ENCODE measurements around the gene SH3RF3. TPM values are rescaled to one million over a fixed set of nuclear protein-coding genes. Genes with fewer than 3 reads are reported as not detected.
"Not testable (repeated sequence)": the region's sequence is repeated elsewhere in the genome, so short reads cannot be mapped to it uniquely, and the experiment has no call there.

The SH3RF3 gene
- total RNA-seq, 1 donor from 2014 or later, result 0.23 TPM

DNA sequence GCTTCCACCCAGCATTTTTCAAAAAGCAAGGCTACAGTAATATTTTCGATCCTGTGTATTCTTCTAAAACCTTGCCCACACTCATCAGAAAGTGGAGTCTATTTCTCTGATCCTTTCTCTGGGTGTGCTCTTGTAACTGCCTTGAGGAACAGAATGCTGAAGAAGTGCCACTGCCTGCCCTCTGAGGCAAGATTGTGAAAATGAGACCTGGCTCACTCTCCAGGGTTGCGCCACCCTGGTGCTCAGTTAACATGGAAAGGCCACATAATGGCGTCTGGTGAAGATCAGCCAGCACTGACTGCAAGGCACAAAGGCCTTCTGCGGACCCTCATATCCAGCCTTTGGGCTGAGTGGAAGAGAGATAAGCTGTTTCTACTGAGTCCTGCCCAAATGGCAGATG, 11.2 kb upstream of the SH3RF3 start:
- intact Hi-C loops (cut with micrococcal nuclease), result no loop called here

DNA sequence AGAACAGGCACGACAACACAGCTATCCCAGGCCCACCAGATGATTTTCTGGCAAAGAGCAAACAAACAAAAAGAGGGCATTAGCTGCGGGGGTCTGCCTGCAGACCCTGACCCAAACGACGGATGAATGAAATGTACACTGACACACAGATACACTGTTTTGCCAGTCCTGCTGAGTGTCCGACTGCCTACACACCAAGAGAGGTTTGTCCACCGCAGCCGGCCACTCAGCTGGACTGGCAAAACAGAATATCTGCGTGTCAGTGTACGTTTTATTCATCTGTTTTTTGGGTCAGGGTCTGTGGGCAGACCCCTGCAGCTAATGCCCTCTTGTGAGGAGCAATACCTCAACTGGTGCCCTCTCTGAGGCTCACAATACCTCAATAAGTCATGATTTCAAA, 10.7 kb upstream of the SH3RF3 start:
- intact Hi-C loops (cut with micrococcal nuclease), result no loop called here

DNA sequence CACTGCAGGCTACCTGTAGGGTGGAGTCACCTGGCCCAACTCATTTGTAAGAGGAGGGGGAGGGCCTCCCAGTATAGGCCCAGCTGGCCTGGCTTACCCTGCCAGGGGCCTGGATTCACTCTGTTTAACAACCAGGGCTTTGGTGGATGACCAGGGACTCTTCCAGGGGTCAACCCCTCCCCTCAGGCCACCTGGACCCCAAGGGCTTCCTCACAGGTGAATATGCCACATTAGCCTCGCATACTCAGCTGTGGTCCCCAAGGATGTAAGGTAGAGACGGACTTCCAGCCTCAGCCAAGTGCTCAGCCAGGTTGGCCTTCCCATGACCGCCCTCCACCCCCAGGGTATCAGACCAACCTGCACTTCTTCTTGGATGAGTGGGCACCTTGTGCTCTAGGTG, 8.8 kb upstream of the SH3RF3 start:
- intact Hi-C loops (cut with micrococcal nuclease), result no loop called here

DNA sequence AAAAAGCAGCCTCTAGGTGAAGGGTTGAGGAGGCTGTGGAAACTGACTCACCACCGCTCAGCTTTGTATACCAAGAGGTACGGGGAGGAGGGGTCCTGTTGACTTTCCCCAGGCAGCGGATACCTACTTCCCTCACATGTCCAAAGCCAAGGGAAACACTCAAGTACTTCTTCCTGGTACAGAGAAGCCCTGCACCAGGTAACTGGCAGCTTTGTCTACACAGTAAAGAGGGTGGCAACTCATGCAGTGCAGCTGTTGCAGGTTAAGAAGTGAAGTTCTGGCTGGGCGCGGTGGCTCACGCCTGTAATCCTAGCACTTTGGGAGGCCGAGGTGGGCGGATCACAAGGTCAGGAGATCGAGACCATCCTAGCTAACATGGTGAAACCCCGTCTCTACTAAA, 8.3 kb upstream of the SH3RF3 start:
- intact Hi-C loops (cut with micrococcal nuclease), result not testable (repeated sequence)

DNA sequence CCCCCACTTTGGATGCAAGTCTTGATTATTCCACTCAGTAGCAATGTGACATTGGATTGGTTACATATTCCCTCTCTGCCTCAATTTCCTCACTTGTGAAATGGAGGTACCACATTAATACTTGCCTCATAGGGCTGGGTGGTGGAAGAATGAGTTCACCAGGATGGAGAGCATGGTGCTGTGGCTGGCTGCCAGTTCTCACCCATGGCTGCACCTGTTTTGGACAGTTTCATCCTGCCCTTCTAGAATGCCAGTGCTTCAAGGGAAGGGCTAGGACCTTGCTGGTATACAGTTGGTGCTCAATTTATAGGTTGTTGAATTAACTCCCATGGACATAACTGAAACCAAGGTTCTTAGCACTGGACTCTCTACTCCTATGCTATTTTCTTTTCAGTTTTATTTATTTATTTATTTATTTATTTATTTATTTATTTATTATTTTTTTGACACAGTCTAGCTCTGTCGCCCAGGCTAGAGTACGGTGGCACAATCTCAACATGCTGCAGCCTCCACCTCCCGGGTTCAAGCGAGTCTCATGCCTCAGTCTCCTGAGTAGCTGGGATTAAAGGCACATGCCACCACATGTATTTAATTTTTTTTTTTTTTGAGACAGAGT, 5.3 kb upstream of the SH3RF3 start:
- intact Hi-C loops (cut with micrococcal nuclease), result no loop called here

DNA sequence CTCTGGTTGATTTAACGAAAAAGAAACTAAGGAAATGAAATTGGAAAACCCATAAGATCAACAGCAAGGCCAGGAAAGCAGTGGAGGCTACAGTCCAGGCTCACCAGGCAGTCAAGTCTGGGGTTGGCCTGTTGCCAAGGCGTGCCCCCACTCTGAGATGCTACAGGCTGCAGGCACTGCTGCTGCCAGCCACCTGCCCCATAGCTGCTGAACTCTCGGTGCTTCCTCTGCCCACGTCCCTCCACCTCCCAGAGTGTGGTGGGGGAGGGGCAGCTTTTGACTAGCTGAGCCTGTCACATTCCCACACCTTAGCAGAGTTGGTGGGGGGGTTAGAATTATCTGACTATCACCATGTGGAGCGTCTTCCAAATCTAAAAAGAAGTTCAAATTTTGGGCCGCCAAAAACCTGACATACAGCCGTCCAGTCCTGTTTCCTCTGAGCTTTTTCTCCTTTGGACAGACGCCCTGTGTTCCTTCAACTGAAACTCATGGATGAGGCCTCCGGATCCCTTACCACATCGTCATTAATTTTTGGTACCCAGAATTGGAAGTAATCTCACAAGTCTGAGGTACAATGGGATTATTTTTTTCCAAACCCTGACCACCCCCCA, 3.9 kb upstream of the SH3RF3 start:
- intact Hi-C loops (cut with micrococcal nuclease), result no loop called here

DNA sequence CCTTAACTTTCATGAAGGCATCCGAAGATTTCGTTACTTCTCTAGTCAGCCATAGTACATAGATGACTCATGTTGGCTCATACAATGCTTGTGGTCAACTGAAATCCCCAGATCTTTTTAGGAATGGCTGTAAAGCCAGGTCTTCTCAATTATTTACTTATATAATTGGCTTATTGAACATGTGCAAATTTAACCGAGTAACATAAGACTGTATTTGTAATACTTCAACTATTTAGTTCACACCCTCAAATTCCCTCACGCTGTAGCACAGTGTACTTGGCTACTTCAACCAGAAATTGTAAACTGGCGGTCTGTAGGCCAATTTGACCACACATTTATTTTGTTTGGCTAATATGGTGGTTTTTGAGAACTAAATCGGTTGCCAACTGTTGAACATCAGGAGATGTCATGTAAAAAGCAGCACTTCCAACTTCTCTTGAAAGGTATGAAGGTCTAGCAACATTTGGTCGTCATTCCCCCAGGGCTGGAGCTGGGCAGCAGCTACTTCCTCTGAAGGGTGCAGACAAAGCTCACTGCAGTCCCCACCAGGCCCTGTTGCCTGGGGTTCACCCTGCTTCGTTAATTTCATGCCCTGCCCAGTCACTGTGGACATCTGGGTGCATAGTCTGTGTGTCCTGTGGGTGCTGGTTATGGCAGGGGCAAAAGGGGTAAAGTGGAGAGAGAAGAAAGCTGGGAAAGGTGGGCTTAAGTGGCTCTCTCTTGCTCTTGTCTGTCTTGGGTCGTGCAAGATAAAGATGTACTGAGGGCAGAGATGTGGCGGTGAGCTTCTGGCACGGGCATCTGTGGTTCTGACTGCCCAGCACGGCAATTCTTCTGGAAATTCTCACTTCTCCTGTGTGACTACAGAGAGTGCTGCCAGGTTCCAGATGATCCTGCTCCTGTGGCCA, 3.2 kb upstream of the SH3RF3 start:
- intact Hi-C loops (cut with micrococcal nuclease), result no loop called here

DNA sequence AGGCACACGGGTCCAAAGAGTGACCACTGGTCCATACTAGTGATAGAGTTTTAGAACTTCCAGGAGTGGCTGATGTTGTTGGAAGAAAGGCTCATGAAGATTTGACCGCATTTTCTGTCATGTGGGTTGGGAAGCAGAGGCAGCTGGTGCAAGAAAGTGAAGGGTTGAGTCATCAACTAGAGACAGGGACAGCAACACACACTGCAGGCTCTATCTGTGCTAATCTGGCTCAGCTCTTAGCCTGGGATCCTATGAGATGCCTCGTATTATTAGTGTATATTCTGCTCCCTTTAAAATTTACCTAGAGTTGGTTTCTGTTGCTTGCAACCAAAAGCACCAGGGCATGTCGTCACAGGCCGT, 2.5 kb upstream of the SH3RF3 start:
- intact Hi-C loops (cut with micrococcal nuclease), result no loop called here

DNA sequence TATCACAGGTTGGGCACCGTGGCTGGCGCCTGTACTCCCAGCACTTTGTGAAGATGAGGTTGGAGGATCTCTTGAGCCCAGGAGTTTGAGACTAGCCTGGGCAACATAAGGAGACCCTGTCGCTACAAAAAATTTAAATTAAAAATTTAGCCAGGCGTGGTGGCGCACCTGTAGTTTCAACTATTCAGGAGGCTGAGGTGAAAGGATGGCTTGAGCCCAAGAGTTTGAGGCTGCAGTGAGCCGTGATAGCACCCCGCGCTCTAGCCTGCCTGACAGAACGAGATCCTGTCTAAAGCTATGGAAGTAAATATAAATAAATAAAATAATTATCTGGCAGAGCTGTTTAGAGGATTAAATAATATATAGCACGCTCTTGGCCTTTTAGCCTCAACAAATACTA, 1.4 kb upstream of the SH3RF3 start:
- intact Hi-C loops (cut with micrococcal nuclease), result no loop called here

DNA sequence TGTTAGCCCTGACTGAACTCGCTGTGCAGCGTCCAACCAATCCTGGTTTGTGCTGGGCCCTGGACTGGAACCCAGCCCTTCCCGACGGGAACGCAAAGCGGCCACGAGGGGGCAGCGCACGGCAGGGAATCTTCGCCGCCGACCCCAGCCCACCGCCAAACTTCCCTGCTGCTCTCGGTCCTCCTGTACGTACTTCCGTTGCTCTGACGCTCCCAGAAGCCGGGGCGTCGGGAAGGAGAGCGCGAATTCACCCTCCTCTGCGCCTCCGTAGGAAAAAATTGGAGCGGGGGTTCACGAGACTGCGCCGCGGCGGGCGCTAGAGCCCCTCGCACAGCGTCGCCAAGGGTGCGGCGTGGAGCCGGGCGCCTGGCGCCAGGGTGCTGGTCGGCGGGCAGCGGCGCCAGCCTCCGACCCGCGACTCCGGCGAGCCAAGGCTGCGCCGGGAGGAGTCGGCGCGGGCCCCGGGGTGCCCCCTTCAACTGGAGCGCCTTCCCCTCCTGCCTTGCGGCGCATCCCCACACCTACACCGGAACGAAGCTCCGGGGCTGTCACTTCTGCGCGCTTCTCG, 873 bp upstream of the SH3RF3 start:
- intact Hi-C loops (cut with micrococcal nuclease), result loop anchor here (1.0 to 2.0 kb wide), 3 partner anchors 17 to 382 kb away; no protein-coding TSS in a partner anchor

DNA sequence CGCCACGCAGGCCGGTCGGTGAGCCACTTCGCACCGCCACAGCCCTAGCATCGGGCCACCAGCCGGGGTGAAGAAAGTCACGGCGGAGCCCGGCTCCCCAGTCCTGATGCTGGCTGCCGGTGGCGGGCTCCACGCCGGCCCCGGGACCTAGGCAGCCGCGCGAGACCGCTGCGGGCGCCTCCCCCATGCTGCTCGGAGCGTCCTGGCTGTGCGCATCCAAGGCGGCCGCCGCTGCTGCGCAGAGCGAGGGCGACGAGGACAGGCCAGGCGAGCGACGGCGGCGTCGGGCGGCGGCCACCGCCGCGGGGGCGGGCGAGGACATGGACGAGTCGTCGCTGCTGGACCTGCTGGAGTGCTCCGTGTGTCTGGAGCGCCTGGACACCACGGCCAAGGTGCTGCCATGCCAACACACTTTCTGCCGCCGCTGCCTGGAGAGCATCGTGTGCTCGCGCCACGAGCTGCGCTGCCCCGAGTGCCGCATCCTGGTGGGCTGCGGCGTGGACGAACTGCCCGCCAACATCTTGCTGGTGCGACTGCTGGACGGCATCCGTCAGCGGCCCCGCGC, 433 bp downstream of the SH3RF3 start:
- intact Hi-C loops (cut with micrococcal nuclease), result loop anchor here (2.0 kb wide), 2 partner anchors 15 to 85 kb away; no protein-coding TSS in a partner anchor

DNA sequence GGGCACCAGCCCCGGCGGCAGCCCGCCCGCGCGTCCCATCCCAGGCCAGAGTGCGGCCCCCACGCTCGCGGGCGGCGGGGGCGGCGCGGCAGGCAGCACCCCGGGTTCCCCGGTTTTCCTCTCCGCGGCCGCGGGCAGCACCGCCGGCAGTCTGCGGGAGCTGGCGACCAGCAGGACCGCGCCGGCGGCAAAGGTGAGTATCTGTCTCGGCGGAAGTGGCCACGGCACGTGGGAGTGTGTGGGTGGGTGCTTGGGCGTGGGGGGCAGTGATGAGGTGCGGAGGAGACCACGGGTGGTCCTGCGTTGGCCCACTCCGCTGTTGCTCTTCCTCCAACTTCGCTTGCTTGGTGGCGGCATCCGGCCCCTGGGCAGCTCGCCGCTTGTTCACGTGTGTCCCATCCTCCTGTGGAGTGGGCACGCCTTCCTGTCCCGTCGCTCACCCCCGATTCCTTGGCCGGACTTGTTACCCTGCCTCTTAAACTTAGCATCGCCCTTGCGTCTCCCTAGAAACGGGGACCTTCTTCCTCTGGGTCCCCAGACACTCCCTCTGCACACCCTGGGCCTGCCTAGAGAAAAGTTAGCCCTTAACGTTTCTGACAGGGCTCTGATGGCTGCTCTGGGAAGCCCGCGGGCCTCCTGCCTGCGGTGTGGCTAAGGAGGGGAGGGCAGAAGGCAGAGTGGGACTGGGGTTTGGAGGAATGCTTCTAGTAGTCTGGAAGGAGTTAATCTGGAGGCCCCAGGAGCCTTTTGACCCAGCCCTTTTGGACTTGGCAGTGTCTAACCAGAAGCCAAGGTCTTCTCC, 1.1 kb downstream of the SH3RF3 start:
- intact Hi-C loops (cut with micrococcal nuclease), result loop anchor here (2.0 kb wide), 2 partner anchors 15 to 85 kb away; no protein-coding TSS in a partner anchor

DNA sequence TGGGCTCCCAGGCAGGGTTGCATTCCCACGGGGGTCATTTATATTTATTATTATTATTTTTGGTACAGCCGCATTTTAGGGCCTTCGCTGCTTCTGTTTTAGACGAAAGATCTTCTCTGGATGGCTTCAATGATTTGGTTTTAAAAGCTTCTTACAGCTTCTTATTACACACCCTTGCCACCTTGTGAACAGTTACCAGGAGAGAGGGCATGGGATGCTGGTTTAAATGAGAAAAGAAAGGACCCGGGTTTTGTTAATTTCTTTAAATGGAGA, 1.7 kb downstream of the SH3RF3 start:
- intact Hi-C loops (cut with micrococcal nuclease), result no loop called here

DNA sequence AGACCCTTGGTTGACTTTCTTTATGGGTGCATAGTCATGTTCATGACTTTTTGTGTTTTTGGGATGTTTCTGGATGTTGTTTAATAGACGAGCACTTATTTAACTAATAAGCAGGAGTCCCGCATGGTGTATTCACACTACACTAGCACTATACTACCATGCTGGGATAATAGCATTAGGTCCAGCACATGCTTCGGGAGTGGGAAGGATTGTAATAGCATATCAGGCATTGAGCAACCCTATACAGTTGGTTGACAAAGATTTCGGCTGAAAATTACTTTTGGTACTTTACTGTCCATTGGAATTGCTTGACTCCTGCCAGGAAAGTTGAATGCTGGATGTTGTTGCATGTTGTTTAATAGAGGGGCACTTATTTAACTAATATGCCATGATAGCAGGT, 2.8 kb downstream of the SH3RF3 start:
- intact Hi-C loops (cut with micrococcal nuclease), result no loop called here

DNA sequence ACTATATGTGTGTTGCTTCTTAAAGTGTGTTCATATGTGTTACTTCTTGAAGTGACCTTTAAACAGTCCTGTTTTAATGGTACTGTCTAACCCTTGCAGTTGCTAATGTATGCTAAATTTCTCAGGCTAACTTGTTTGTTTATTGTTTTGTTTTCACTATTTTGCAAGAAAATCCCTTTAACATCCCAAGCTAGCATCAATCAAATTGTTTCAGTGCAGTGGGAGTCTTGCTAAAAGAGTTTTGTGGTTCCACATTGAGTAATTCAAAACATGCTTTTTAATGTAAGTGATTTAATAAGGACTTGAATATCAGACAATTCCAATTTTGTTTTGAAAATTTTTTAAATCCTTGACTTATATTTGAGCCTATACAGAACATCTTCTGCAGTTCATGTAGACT, 3.6 kb downstream of the SH3RF3 start:
- intact Hi-C loops (cut with micrococcal nuclease), result no loop called here

DNA sequence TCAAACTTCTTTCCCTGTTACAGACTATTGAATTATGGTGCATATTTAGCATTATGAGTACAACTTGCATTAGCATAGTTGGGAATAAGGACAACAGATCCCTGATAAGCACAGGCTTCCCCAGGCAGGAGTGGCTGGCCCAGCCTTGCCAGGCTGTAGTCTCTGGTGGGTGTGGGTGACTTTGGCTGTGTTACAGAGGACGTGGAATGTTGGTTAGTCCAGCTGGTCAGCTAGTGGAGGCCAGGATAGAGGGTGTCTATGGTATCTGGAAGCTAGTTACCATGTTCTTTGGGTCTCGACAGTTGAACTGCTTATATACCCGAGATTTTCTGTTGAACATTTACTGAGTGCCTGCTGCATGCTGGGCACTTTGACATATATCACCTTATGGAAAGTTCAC, 4.7 kb downstream of the SH3RF3 start:
- intact Hi-C loops (cut with micrococcal nuclease), result no loop called here

DNA sequence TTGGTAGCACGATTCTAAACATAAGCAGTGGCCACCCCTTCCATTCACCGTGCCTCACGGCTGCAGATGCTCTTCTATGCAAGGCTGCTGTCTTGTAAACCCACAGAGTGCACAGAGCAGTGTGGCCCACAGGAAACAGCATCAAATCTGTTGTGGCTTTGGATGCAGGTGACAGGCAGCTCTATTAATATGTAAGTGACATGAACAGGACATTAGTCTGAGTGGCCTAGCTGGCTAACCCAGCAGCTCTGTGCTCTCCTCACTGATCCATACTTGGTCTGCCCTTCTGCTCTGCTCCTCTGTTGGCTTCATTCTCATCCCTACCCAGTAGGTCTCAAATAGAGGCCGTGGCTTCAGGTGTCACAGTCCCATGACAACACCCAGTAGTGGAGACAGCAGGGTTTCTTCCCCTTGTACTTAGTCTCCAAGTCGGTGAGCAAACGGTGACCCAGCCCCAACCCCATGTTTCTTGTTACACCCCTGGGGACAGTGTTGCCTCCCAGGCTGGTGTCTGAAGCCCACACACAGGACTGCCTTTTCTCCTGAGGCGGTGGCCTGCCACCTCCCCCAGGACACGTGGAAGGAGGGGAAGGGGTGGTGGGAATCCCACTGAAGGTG, 5.8 kb downstream of the SH3RF3 start:
- intact Hi-C loops (cut with micrococcal nuclease), result no loop called here

DNA sequence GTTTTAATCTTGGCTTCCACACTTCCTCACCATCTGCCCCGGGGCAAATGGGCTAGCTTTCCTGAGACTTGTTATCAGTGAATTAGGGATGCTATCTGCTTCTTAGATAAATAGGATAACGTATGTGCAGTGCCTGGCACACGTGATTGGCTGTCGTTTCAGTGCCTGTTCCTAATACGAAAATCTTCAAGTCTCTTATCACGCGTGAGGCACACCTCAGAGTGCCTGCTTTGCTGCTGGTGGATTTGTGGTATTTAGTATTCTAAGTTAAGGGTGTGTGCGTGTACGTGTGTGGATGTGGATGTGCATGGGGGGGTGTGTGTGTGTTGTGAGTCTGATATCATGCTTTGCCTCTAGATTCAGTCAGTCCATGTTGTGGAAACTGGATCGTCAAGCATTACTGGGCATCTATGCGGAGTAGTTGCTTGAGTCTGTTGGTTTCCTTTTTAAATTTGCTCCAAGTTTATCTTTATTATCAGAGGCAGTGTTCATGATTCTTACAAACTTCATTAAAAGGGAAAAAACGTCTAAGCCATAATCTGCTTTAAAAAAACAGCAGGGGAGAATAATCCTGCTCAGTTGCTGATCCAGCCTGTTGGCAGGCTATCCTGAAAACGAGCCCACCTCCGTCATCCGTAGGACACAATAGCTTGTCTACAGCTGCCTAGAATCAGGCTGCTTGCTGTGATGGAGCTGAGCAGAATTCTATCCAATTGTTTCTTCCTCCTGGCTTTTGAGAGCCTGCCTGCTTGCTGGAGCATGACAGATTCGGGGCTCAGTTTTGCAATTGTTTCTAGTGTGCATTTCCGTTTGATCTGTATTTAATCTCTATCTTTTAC, 6.6 kb downstream of the SH3RF3 start:
- intact Hi-C loops (cut with micrococcal nuclease), result no loop called here

DNA sequence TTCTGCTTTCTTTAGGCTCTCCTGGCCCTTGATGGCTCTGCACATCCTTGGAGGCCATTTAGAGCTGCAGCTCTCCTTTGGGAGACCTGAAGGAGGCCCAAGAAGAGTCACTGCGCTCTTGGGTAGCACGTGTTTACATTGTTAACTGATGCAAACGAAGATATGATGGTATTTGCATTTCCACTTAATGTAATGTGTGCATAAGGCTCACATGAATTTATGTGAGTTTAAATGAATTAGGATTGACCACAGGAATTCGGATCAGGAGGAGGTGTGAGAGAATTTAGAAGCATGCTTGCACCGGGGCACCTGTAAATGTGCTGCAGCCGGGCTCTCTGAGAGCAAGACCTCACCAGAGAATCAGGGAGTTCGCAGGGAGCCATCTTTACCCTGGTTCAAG, 7.5 kb downstream of the SH3RF3 start:
- intact Hi-C loops (cut with micrococcal nuclease), result no loop called here

DNA sequence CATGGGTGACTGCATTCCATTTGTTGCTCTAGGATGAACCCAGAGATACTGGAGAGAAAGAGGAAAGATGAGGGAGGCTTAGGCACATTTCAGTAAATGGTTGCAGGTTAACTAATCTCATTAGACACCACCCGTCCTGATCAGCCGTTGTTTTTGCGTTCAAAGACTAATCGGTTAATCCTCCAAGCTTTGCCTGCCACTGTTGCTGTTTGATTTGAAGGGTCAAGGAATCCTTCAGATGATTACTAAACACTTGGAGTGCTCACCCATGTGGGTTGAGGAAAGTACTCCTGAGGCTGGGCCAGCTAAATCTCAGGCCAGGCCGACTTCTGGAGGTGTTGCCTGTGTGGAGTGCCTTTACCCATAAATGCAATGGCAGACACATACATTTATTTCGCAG, 8.6 kb downstream of the SH3RF3 start:
- intact Hi-C loops (cut with micrococcal nuclease), result no loop called here

Data from T-helper 2 cell treated with Interferon-gamma antibody and Interleukin-4, amounts not matched to agents 100 ng/mL and 5 ng/mL, for 36 hours (primary cell).